Measurements from ENCODE around the gene ZC3H12D. TPM values are rescaled to one million over a fixed set of nuclear protein-coding genes. Genes with fewer than 3 reads are reported as not detected.
"Not testable (repeated sequence)": the region's sequence is repeated elsewhere in the genome, so short reads cannot be mapped to it uniquely, and the experiment has no call there.

ZC3H12D gene
- total RNA-seq, 2 experiments from 2014 or later = 124 to 129 TPM

DNA sequence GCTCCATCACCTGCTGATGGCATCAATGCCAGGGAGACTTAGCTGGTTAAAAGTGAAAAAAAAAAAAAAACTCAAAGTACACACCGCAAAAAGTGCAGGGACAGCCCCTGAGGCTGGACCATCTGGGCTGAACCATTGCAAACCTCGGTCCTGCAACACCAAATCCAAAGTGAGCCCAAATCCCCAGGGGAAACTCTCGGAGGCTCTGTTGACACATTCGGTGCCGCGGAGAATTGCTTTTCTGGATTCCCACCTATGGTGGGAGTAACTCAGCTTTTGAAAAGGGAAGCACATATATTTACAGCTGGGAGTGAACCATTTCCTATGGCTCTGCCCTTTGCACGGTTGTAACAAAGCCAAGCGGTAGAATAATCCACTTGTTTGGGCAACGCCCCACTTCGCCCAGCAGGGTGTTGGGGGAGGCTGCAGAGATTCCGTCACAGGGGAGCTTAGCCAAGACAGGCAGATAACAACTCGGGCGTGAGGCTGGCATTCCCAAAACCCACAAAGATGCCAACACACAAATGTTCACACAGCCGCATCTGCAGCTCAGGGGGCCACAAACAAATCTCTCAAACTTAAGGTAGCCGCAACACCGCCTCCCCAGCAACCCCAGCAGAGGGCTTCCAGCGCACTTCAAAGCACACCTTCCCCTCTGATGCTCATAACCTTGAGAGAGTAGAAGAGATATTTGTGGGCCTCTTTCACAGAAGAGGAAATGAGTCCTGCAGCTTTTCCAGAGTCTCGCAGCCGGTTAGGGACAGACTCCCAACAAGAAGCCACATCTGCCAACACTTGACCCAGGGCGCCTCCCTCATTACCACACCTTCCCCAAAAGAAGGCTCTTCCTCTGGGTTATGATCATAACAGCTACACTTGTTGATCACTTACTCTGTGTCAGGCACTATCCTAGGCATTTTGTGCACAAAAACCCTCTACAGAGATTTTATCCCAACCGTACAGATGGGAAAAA, 11.4 kb downstream of the ZC3H12D start:
- Mint-ChIP-seq H3K9me3 (no peaks in the 10 kb centered on the region), H3K36me3 (peaks cover 80% of the 10 kb centered on the region), H3K4me1 (ENCODE audit: low read depth) (peaks cover 80% of the 10 kb centered on the region), H3K27me3 (no peaks in the 10 kb centered on the region), H3K27ac (peak overlapping the region; percentile 47), H3K4me3 (peak overlapping the region; percentile 21)
- intact Hi-C loops (cut with micrococcal nuclease) = no loop called here
- DNase-seq = no peak
- CTCF ChIA-PET = interaction anchor here (0.8 to 3.3 kb wide), 5 partner anchors 20 to 72 kb away, joined by 3 to 35 read pairs (median 4); no protein-coding TSS in a partner anchor
- POLR2A ChIA-PET = interaction anchor here (1.7 to 2.4 kb wide), 2 partner anchors 22 to 44 kb away, joined by 8 to 21 read pairs; no protein-coding TSS in a partner anchor

DNA sequence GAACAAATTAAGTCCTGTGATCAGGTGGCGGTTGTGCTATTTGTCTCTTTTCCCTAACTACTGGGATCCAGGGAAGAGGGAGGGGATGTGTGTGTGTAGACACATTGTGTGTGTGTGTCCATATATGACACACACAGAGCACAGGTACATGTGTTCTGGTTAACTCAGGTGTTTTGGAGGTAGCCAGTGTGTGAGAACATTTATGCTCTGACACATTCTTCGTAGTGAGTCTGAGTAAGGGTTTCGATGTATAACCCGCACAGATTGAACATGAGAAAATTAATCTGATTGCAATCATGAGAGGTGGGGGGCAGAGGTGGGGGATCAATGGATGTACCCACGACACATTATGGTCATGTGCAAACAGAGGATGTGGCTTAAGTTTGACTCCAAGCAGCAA, 12.6 kb downstream of the ZC3H12D start:
- H3K9me3 Mint-ChIP-seq = no peaks in the 10 kb centered on the region
- CTCF ChIA-PET = interaction anchor here (0.7 to 3.3 kb wide), 2 partner anchors 21 to 45 kb away, joined by 3 to 35 read pairs; no protein-coding TSS in a partner anchor
- no peaks in the 10 kb centered on the region for H3K27me3 Mint-ChIP-seq
- peaks cover 83% of the 10 kb centered on the region for H3K36me3 Mint-ChIP-seq
- POLR2A ChIA-PET = no interaction called here
- H3K27ac Mint-ChIP-seq = peak overlapping the region; percentile 67
- peaks cover 83% of the 10 kb centered on the region for H3K4me1 Mint-ChIP-seq (ENCODE audit: low read depth)
- peak overlapping the region; percentile 48 for H3K4me3 Mint-ChIP-seq
- no peak for DNase-seq
- intact Hi-C loops (cut with micrococcal nuclease) = no loop called here

DNA sequence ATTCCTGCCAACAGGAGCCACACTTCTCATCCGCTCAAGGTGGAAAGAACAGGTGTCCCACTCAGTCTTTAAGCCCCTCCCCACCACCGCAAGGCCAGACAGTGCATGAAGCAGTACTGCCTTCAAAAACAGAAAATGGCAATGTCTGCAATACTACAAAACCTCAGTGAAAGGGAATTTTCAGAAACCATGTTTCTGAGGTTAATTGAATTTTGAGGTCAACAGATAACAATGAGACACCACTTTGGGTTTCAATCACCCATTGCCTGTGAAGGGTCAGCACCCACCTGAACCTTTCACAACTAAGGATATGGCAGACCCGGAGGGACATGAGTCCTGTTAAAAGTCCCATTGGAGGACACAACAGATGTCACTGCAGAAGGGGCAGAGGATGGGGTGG, 13.0 kb downstream of the ZC3H12D start:
- H3K4me3 Mint-ChIP-seq = no peak overlapping the region

DNA sequence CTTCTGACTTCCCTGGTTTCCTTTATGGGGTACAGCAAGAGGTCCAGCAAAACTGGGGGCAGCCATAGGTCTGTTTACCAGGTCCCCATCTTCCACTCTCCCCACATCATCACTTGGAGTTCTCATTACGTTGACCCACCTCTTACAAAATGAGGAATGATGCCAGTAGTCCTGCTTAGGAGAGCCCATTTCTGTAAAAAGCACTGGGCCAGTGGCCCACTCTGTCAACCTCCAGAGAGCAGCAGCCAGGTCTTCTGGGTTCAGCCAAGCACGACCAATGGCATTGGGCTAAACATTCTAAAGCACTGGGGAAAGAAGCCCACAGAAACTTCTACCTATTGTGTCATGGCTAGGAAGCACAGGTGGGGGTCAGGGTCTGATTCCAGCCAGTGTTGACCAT, 13.9 kb downstream of the ZC3H12D start:
- H3K27me3 Mint-ChIP-seq = no peaks in the 10 kb centered on the region
- H3K27ac Mint-ChIP-seq = no peak overlapping the region
- H3K4me1 Mint-ChIP-seq (ENCODE audit: low read depth) = peaks cover 81% of the 10 kb centered on the region
- ChIA-PET CTCF (no interaction called here), POLR2A (no interaction called here)
- no peak overlapping the region for H3K4me3 Mint-ChIP-seq
- H3K9me3 Mint-ChIP-seq = no peaks in the 10 kb centered on the region
- DNase-seq = no peak
- peaks cover 80% of the 10 kb centered on the region for H3K36me3 Mint-ChIP-seq
- intact Hi-C loops (cut with micrococcal nuclease) = no loop called here

More for the DNA sequence above, 13.0 kb downstream of the ZC3H12D start:
- H3K4me1 Mint-ChIP-seq (ENCODE audit: low read depth) = peaks cover 82% of the 10 kb centered on the region
- POLR2A ChIA-PET = no interaction called here
- intact Hi-C loops (cut with micrococcal nuclease) = no loop called here
- peaks cover 82% of the 10 kb centered on the region for H3K36me3 Mint-ChIP-seq
- no peaks in the 10 kb centered on the region for H3K27me3 Mint-ChIP-seq
- H3K9me3 Mint-ChIP-seq = no peaks in the 10 kb centered on the region
- no peak for DNase-seq
- H3K27ac Mint-ChIP-seq = peak overlapping the region; percentile 67
- CTCF ChIA-PET = interaction anchor here (0.7 kb wide), 1 partner anchor 21 kb away, joined by 3 read pairs; no protein-coding TSS in a partner anchor

DNA sequence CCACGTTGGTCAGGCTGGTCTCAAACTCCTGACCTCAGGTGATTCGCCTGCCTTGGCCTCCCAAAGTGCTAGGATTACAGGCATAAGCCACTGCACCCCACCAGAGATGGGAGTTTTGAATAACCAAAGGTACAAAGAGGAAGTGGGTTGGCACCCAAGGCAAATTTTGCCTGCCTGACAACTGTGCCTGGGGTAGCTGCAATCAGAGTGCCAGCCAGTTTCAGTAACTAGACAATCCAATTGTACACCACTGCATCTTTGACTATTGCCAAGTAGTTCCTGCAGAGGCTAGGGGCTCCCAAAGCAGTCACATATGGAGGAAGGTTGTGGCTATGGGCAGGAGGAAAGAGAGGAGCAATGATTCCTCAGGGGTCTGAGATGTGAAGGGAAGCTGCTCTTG, 16.6 kb downstream of the ZC3H12D start:
- H3K9me3 Mint-ChIP-seq = no peaks in the 10 kb centered on the region
- no peak for DNase-seq
- H3K27ac Mint-ChIP-seq = peak overlapping the region; percentile 74
- intact Hi-C loops (cut with micrococcal nuclease) = loop anchor here (10.0 kb wide), 1 partner anchor 47 kb away; no protein-coding TSS in a partner anchor
- no peaks in the 10 kb centered on the region for H3K27me3 Mint-ChIP-seq
- ChIA-PET POLR2A (no interaction called here), CTCF (interaction anchor here (1.0 to 2.7 kb wide), 2 partner anchors 37 to 49 kb away, joined by 3 to 12 read pairs; no protein-coding TSS in a partner anchor)
- H3K4me3 Mint-ChIP-seq = peak overlapping the region; percentile 27
- peaks cover 83% of the 10 kb centered on the region for H3K36me3 Mint-ChIP-seq
- peaks cover 81% of the 10 kb centered on the region for H3K4me1 Mint-ChIP-seq (ENCODE audit: low read depth)

DNA sequence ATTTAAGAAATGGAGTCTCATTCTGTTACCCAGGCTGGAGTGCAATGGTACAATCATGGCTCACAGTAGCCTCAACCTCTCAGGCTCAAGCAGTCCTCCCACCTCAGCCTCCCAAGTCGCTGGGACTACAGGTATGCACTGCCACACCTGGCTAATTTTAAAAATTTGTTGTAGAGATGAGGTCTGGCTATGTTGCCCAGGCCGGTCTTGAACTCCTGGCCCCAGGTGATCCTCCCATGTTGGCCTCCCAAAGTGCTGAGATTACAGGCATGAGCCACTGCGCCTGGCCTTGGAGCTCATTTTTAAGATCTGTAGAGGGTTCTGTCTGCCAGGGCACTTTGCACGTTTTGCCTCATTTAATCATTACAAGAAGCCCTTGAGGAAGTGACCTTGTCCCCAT, 17.5 kb downstream of the ZC3H12D start:
- peaks cover 83% of the 10 kb centered on the region for H3K36me3 Mint-ChIP-seq
- intact Hi-C loops (cut with micrococcal nuclease) = loop anchor here (10.0 kb wide), 1 partner anchor 48 kb away; no protein-coding TSS in a partner anchor
- peak overlapping the region; percentile 42 for H3K27ac Mint-ChIP-seq
- ChIA-PET CTCF (interaction anchor here (1.0 to 2.7 kb wide), 2 partner anchors 36 to 50 kb away, joined by 3 to 12 read pairs; no protein-coding TSS in a partner anchor), POLR2A (interaction anchor here (0.6 to 1.3 kb wide), 2 partner anchors 9 to 12 kb away, joined by 3 to 5 read pairs; no protein-coding TSS in a partner anchor)
- H3K4me1 Mint-ChIP-seq (ENCODE audit: low read depth) = peaks cover 79% of the 10 kb centered on the region
- H3K27me3 Mint-ChIP-seq = no peaks in the 10 kb centered on the region
- no peak for DNase-seq
- H3K4me3 Mint-ChIP-seq = no peak overlapping the region
- no peaks in the 10 kb centered on the region for H3K9me3 Mint-ChIP-seq

DNA sequence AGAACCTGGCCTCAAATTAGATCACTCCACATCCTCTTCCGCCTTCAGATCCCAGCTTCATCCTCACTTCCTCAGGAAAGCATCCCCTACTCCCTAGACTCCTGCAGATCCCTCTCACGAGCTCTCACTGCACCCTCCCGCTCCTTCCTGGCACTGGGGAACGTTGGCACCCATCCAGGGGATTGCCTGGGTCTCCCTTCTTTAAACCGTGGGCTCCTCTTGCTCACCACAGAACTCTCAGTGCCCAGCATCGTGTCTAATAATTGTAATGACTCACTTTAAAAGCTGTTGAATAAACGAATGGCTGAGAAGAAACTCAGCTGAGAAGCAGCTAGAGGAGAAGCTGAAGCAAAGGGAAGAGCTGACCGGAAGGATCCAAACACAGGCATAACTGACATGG, 20.4 kb downstream of the ZC3H12D start:
- H3K4me1 Mint-ChIP-seq (ENCODE audit: low read depth) = peaks cover 63% of the 10 kb centered on the region
- no peak for DNase-seq
- intact Hi-C loops (cut with micrococcal nuclease) = loop anchor here (10.0 kb wide), 1 partner anchor 50 kb away; no protein-coding TSS in a partner anchor
- ChIA-PET POLR2A (no interaction called here), CTCF (interaction anchor here (0.7 to 1.1 kb wide), 3 partner anchors 33 to 51 kb away, joined by 3 read pairs; no protein-coding TSS in a partner anchor)
- no peaks in the 10 kb centered on the region for H3K27me3 Mint-ChIP-seq
- H3K27ac Mint-ChIP-seq = peak overlapping the region; percentile 51
- H3K9me3 Mint-ChIP-seq = no peaks in the 10 kb centered on the region
- H3K36me3 Mint-ChIP-seq = peaks cover 82% of the 10 kb centered on the region
- no peak overlapping the region for H3K4me3 Mint-ChIP-seq

DNA sequence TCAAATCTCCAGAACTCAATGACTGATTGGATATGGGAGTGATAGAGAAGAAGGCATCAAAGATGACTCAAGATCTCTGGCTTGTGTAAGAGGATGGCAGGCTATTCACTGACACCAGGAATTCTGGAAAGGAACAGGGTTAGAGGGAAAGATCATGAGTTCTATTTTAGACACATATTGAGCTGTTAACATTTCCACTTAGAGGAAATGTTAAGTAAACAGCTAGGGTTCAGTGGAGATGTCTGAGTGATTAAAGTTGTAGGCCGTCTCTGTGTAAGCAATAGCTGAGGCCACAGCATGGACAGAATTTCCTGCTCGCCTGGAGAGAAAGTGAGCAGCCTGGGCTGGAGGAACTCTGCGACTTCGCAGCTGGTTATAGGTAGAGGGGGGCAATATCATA, 21.0 kb downstream of the ZC3H12D start:
- Mint-ChIP-seq H3K27me3 (no peaks in the 10 kb centered on the region), H3K27ac (peak overlapping the region; percentile 0), H3K36me3 (peaks cover 83% of the 10 kb centered on the region), H3K4me1 (ENCODE audit: low read depth) (peaks cover 64% of the 10 kb centered on the region), H3K4me3 (no peak overlapping the region), H3K9me3 (no peaks in the 10 kb centered on the region)
- DNase-seq = no peak
- ChIA-PET CTCF (interaction anchor here (0.7 to 1.1 kb wide), 4 partner anchors 32 to 53 kb away, joined by 3 to 4 read pairs (median 3); no protein-coding TSS in a partner anchor), POLR2A (no interaction called here)
- intact Hi-C loops (cut with micrococcal nuclease) = loop anchor here (10.0 kb wide), 1 partner anchor 51 kb away; no protein-coding TSS in a partner anchor

DNA sequence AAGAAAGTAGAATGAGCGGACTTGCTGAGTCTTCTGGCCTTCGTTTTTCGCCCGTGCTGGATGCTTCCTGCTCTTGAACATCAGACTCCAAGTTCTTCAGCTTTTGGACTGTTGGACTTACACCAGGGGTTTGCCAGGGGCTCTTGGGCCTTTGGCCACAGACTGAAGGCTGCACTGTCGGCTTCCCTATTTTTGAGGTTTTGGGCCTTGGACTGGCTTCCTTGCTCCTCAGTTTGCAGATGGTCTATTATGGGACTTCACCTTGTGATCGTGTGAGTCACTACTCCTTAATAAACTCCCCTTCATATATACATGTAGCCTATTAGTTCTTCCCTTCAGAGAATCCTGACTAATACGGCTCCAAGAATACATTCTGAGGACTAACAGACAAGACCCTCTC, 22.1 kb downstream of the ZC3H12D start:
- DNase-seq, CTCF ChIA-PET, H3K27ac Mint-ChIP-seq, H3K9me3 Mint-ChIP-seq, H3K4me3 Mint-ChIP-seq, H3K27me3 Mint-ChIP-seq: not testable (repeated sequence)
- H3K36me3 Mint-ChIP-seq = peaks cover 84% of the 10 kb centered on the region
- H3K4me1 Mint-ChIP-seq (ENCODE audit: low read depth) = peaks cover 63% of the 10 kb centered on the region
- intact Hi-C loops (cut with micrococcal nuclease) = loop anchor here (10.0 kb wide), 1 partner anchor 52 kb away; no protein-coding TSS in a partner anchor
- POLR2A ChIA-PET = interaction anchor here (0.6 kb wide), 1 partner anchor 239 kb away, joined by 3 read pairs; no protein-coding TSS in a partner anchor

DNA sequence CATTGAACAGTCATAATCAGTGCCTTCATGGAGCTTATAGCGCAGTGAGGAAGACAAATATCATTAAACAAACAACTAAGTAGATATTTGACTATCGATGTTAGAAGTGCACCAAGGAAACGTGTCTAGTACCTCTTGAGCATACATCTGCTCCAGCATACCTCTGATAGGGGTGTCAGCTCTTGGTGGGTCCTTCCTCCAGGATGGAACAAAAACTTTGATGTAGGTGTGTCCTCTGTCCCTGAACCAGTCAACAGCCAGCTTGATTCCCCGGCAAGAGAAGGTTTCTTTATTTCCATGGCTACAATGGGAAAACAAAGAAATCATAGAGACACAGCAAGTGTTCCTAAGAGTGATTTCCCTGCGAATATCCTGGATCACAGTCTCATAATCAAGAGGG, 23.1 kb downstream of the ZC3H12D start:
- Mint-ChIP-seq H3K4me3 (no peak overlapping the region), H3K27ac (no peak overlapping the region), H3K4me1 (ENCODE audit: low read depth) (peaks cover 55% of the 10 kb centered on the region), H3K36me3 (peaks cover 85% of the 10 kb centered on the region), H3K9me3 (no peaks in the 10 kb centered on the region), H3K27me3 (no peaks in the 10 kb centered on the region)
- no peak for DNase-seq
- intact Hi-C loops (cut with micrococcal nuclease) = loop anchor here (10.0 kb wide), 1 partner anchor 53 kb away; no protein-coding TSS in a partner anchor
- ChIA-PET POLR2A (no interaction called here), CTCF (interaction anchor here (0.6 to 2.2 kb wide), 2 partner anchors 15 to 55 kb away, joined by 3 to 7 read pairs; no protein-coding TSS in a partner anchor)

DNA sequence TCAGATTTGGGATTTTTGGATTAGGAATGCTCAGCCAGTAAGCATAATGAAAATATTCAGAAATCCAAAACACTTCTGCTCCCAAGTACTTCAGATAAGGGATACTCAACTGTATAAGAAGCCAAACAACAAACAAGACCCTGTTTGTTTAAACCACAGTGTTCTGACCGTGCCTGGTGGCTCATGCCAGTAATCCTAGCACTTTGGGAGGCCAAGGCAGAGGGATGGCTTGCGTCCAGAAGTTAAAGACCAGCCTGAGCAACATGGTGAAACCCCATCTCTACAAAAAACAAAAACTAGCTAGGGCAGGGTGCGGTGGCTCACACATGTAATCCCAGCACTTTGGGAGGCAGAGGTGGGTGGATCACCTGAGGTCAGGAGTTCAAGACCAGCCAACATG, 24.6 kb downstream of the ZC3H12D start:
- H3K27ac Mint-ChIP-seq, H3K9me3 Mint-ChIP-seq, H3K4me3 Mint-ChIP-seq, DNase-seq, POLR2A ChIA-PET, H3K27me3 Mint-ChIP-seq: not testable (repeated sequence)
- Mint-ChIP-seq H3K36me3 (peaks cover 80% of the 10 kb centered on the region), H3K4me1 (ENCODE audit: low read depth) (peaks cover 46% of the 10 kb centered on the region)
- intact Hi-C loops (cut with micrococcal nuclease) = loop anchor here (10.0 kb wide), 1 partner anchor 55 kb away; no protein-coding TSS in a partner anchor
- CTCF ChIA-PET = interaction anchor here (2.2 kb wide), 1 partner anchor 57 kb away, joined by 7 read pairs; no protein-coding TSS in a partner anchor

DNA sequence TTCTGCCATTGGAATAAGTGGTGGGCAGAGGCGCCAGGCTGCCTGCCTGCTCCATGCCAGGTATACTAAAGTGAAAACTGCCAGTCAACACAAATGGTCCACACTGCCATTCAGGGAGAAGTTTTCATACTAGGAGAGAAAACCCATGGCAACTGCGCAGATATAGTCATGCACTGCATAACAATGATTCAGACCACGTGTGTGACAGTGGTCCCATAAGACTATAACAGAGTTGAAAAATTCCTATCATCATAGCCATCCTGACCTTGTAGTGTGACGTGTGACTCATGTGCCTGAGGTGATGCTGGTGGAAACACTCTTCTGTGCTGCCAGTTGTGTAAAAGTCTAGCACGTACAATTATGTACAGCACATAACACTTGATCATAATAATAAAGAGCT, 25.1 kb downstream of the ZC3H12D start:
- Mint-ChIP-seq H3K36me3 (peaks cover 83% of the 10 kb centered on the region), H3K27ac (no peak overlapping the region), H3K27me3 (no peaks in the 10 kb centered on the region), H3K9me3 (no peaks in the 10 kb centered on the region), H3K4me3 (no peak overlapping the region), H3K4me1 (ENCODE audit: low read depth) (peaks cover 43% of the 10 kb centered on the region)
- intact Hi-C loops (cut with micrococcal nuclease) = loop anchor here (10.0 kb wide), 1 partner anchor 55 kb away; no protein-coding TSS in a partner anchor
- DNase-seq = no peak
- POLR2A ChIA-PET = no interaction called here
- CTCF ChIA-PET = interaction anchor here (2.2 kb wide), 1 partner anchor 57 kb away, joined by 7 read pairs; no protein-coding TSS in a partner anchor
